Mesothelial cell of epicardium (in vitro differentiated cells): ENCODE data around the gene ARAP1. TPM values are rescaled to one million over a fixed set of nuclear protein-coding genes. Genes with fewer than 3 reads are reported as not detected.

Source experiments
- DNase-seq, 2 experiments: peaks; one replicate each; pipeline ENCODE4 v3.0.0; 2021; ENCODE audit warnings: low spot score in 2 of 2; ENCODE audit not compliant: unreplicated experiment in 2 of 2
- H3K27ac Mint-ChIP-seq: 2 replicates; pipeline ENCODE4 v1.8.0; 2021; ENCODE audit warnings: mixed read lengths
- H3K27me3 Mint-ChIP-seq: 2 replicates; pipeline ENCODE4 v1.8.0; 2021; ENCODE audit warnings: low read depth, mixed read lengths
- H3K36me3 Mint-ChIP-seq: 2 replicates; pipeline ENCODE4 v1.8.0; 2021; ENCODE audit warnings: mixed read lengths
- H3K4me1 Mint-ChIP-seq: 2 replicates; pipeline ENCODE4 v1.8.0; 2021; ENCODE audit warnings: mixed read lengths
- H3K4me3 Mint-ChIP-seq: 2 replicates; pipeline ENCODE4 v1.8.0; 2021; ENCODE audit warnings: mild to moderate bottlenecking, moderate library complexity, mixed read lengths
- H3K9me3 Mint-ChIP-seq: 2 replicates; pipeline ENCODE4 v1.8.0; 2021; ENCODE audit warnings: mixed read lengths
- total RNA-seq: library from RNA; stranded (reverse); gene quantifications from 3 replicates; pipeline ENCODE4 v1.2.1, GENCODE V29; 2021
- TF ChIP-seq, protein P1 (sequence below): fragments of 200-600 bp; sonication (generic); IDR thresholded peaks from one replicate; pipeline ENCODE4 v1.5.0; 2021; ENCODE audit warnings: antibody characterized with exemption; ENCODE audit not compliant: unreplicated experiment

The ARAP1 gene
- total RNA-seq, 1 donor from 2014 or later: 155 TPM

- Mint-ChIP-seq H3K4me1 (peaks cover 17% of the 10 kb centered on the region), H3K36me3 (no peaks in the 10 kb centered on the region), H3K27ac (no peak overlapping the region), H3K9me3 (no peaks in the 10 kb centered on the region), H3K4me3 (no peak overlapping the region), H3K27me3 (no peaks in the 10 kb centered on the region)
- TF ChIP-seq, protein P1, sequence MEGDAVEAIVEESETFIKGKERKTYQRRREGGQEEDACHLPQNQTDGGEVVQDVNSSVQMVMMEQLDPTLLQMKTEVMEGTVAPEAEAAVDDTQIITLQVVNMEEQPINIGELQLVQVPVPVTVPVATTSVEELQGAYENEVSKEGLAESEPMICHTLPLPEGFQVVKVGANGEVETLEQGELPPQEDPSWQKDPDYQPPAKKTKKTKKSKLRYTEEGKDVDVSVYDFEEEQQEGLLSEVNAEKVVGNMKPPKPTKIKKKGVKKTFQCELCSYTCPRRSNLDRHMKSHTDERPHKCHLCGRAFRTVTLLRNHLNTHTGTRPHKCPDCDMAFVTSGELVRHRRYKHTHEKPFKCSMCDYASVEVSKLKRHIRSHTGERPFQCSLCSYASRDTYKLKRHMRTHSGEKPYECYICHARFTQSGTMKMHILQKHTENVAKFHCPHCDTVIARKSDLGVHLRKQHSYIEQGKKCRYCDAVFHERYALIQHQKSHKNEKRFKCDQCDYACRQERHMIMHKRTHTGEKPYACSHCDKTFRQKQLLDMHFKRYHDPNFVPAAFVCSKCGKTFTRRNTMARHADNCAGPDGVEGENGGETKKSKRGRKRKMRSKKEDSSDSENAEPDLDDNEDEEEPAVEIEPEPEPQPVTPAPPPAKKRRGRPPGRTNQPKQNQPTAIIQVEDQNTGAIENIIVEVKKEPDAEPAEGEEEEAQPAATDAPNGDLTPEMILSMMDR: no peak
- no peak for DNase-seq
Observed at GRCh38 chr11:72786305-72787215, 34.4 kb upstream of the ARAP1 start.

DNA sequence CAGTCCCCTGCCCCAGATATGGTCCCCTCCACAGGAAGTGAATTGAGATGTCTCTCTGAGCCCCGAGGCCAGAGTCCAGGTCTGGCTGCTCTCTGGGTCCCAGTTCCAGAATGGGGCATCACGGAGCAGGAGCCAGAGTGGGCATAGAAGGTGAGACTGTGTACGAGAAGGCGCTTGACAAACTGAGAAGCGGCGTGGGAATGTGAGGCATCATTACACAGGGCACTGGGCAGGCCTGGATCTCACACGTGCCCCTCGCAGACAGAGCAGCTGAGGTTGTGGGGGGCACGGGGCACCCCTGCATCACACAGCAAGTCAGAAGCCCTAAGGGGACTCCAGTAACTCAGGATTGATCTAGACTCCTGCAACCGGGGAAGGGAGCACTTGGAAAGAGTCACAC is 32.5 kb upstream of the ARAP1 start:
- no peaks in the 10 kb centered on the region for H3K9me3 Mint-ChIP-seq
- no peak for DNase-seq
- no peaks in the 10 kb centered on the region for H3K27me3 Mint-ChIP-seq
- TF ChIP-seq, protein P1: no peak
- no peak overlapping the region for H3K27ac Mint-ChIP-seq
- peaks cover 27% of the 10 kb centered on the region for H3K4me1 Mint-ChIP-seq
- H3K36me3 Mint-ChIP-seq: no peaks in the 10 kb centered on the region
- no peak overlapping the region for H3K4me3 Mint-ChIP-seq

- DNase-seq: no peak
- Mint-ChIP-seq H3K4me3 (peak overlapping the region; percentile 68), H3K9me3 (no peaks in the 10 kb centered on the region), H3K27me3 (no peaks in the 10 kb centered on the region), H3K27ac (no peak overlapping the region), H3K4me1 (peaks cover 33% of the 10 kb centered on the region), H3K36me3 (no peaks in the 10 kb centered on the region)
- TF ChIP-seq, protein P1: no peak
Observed at GRCh38 chr11:72783144-72783905, 31.1 kb upstream of the ARAP1 start.

GRCh38 chr11:72782081-72782920 is 30.1 kb upstream of the ARAP1 start:
- H3K27ac Mint-ChIP-seq: no peak overlapping the region
- H3K9me3 Mint-ChIP-seq: no peaks in the 10 kb centered on the region
- H3K36me3 Mint-ChIP-seq: no peaks in the 10 kb centered on the region
- H3K4me3 Mint-ChIP-seq: peak overlapping the region; percentile 68
- no peak for DNase-seq
- TF ChIP-seq, protein P1: no peak
- no peaks in the 10 kb centered on the region for H3K27me3 Mint-ChIP-seq
- H3K4me1 Mint-ChIP-seq: peaks cover 29% of the 10 kb centered on the region

DNA sequence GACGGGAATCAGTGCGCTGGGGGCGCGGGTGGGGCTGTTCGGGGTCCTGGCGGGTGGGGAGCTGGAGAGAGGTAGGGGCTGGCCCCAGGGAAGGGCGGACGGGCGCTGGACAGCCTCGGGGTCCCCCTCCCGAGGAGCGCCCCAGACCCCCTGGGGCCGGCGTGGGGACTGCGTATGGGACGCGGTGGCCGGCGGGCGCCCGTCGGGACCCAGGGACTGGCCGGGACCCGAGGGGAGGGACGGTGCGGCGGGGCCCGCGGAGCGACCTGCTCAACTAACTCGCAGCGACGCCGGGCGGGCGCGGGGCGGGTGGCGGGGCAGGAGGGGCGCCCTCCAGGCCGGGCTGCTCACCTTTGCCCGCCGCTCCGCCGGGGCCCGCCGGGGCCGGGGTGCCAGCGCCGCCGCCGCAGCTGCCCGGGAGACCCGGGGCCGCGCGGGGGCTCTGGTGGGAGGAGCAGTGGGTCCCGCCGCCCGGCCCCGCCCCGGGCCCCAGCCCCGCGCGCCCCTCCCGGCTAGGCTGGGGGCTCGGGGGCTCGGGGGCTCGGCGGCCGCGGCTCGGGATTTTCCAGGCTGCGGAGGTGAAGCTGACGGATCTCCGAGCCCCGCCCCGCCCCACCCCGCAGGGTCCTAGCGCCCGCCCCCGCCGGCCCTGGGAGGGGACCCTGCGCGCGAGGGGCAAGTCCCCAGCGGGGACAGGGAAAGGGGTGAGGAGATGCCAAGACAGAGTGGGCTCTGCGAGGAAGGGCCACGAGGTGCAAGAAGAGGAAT is 29.3 kb upstream of the ARAP1 start:
- no peak overlapping the region for H3K27ac Mint-ChIP-seq
- DNase-seq: peak; percentile 42 to 69
- H3K4me1 Mint-ChIP-seq: peaks cover 28% of the 10 kb centered on the region
- H3K36me3 Mint-ChIP-seq: no peaks in the 10 kb centered on the region
- TF ChIP-seq, protein P1: no peak
- no peaks in the 10 kb centered on the region for H3K27me3 Mint-ChIP-seq
- peak overlapping the region; percentile 74 for H3K4me3 Mint-ChIP-seq
- H3K9me3 Mint-ChIP-seq: no peaks in the 10 kb centered on the region
